Naive thymus-derived CD4-positive, alpha-beta T cell (primary cell): Measurements from ENCODE around the gene PCDHGA1. TPM values are rescaled to one million over a fixed set of nuclear protein-coding genes. Genes with fewer than 3 reads are reported as not detected.

ENCODE experiments used
- ATAC-seq: fragments of 150-1000 bp; cut with Tn5 transposase; 2 replicates; pipeline ENCODE4 v1.10.0; 2021; ENCODE audit warnings: mild to moderate bottlenecking, moderate library complexity
- CTCF ChIA-PET: fragments of 350-600 bp; sonication (Branson Sonifier 250); formaldehyde crosslinking; loops from one replicate; lab custom pipeline; 2021; ENCODE audit warnings: antibody characterized with exemption; lab: Charles Lee
- POLR2A ChIA-PET: fragments of 350-600 bp; sonication (Branson Sonifier 250); formaldehyde crosslinking; loops from one replicate; lab custom pipeline; 2021; ENCODE audit warnings: antibody characterized with exemption, inconsistent platforms; lab: Charles Lee
- DNase-seq, 9 donors: peaks; one replicate each; pipeline versions ENCODE4 v3.0.0 to v3.0.0-alpha.2; 2020 to 2022; ENCODE audit warnings: mixed read lengths in 1 of 9
- H3K27ac ChIP-seq: one replicate; pipeline ENCODE4 v1.7.0; 2013; ENCODE audit warnings: mild to moderate bottlenecking, low read depth, low read length, moderate library complexity
- H3K27me3 ChIP-seq, 2 donors: one replicate each; pipeline ENCODE4 v1.7.0; 2013; ENCODE audit warnings: low read length in 2 of 2, mild to moderate bottlenecking in 2 of 2, moderate library complexity in 2 of 2; ENCODE audit not compliant: control insufficient read depth in 2 of 2, insufficient read depth in 2 of 2
- H3K36me3 ChIP-seq, 3 experiments: 1 replicate in 2 of 3; 2 replicates in 1 of 3; pipeline ENCODE4 v1.7.0; 2013; ENCODE audit warnings: low read length in 3 of 3, mild to moderate bottlenecking in 3 of 3, moderate library complexity in 1 of 3; ENCODE audit not compliant: insufficient read depth in 3 of 3, control insufficient read depth in 2 of 3
- H3K4me1 ChIP-seq, 2 donors: one replicate each; pipeline ENCODE4 v1.7.0; 2013; ENCODE audit warnings: low read length in 2 of 2, mild to moderate bottlenecking in 2 of 2, moderate library complexity in 1 of 2; ENCODE audit not compliant: control insufficient read depth in 2 of 2, insufficient read depth in 2 of 2
- H3K4me3 ChIP-seq: 2 replicates; pipeline ENCODE4 v1.7.0; 2013; ENCODE audit warnings: mild to moderate bottlenecking, low read length
- H3K9me3 ChIP-seq, 3 experiments: 1 replicate in 2 of 3; 2 replicates in 1 of 3; pipeline ENCODE4 v1.7.0; 2013; ENCODE audit warnings: low read length in 3 of 3; ENCODE audit not compliant: control insufficient read depth in 2 of 3
- H3K27ac Mint-ChIP-seq, 9 donors: one replicate each; pipeline ENCODE4 v1.8.0; 2020 to 2022; ENCODE audit warnings: mixed read lengths in 9 of 9, mild to moderate bottlenecking in 8 of 9, moderate library complexity in 5 of 9, inconsistent platforms in 2 of 9
- H3K27me3 Mint-ChIP-seq, 5 donors: one replicate each; pipeline ENCODE4 v1.8.0; 2021 to 2022; ENCODE audit warnings: mixed read lengths in 5 of 5, mild to moderate bottlenecking in 1 of 5
- H3K36me3 Mint-ChIP-seq, 5 donors: one replicate each; pipeline ENCODE4 v1.8.0; 2020 to 2022; ENCODE audit warnings: mixed read lengths in 5 of 5, mild to moderate bottlenecking in 3 of 5, inconsistent platforms in 1 of 5
- H3K4me1 Mint-ChIP-seq, 7 donors: one replicate each; pipeline ENCODE4 v1.8.0; 2020 to 2022; ENCODE audit warnings: mixed read lengths in 7 of 7, mild to moderate bottlenecking in 3 of 7, inconsistent platforms in 1 of 7
- H3K4me3 Mint-ChIP-seq, 10 donors: one replicate each; pipeline ENCODE4 v1.8.0; 2020 to 2022; ENCODE audit warnings: mild to moderate bottlenecking in 10 of 10, mixed read lengths in 10 of 10, moderate library complexity in 6 of 10, inconsistent platforms in 2 of 10
- H3K9me3 Mint-ChIP-seq, 11 donors: one replicate each; pipeline ENCODE4 v1.8.0; 2020 to 2022; ENCODE audit warnings: mixed read lengths in 11 of 11, mild to moderate bottlenecking in 4 of 11, inconsistent platforms in 1 of 11, moderate library complexity in 1 of 11
- intact Hi-C, 2 donors: fragments of 100-400 bp; cut with micrococcal nuclease; formaldehyde crosslinking; loops; one replicate each; pipeline ENCODE4 v1.15.1; 2023
- polyA plus RNA-seq, 2 donors: library from polyadenylated mRNA; unstranded; fragments of 300-500 nt; fragmentation: Illumina TruSeq; gene quantifications; one replicate each; pipeline ENCODE4 v1.2.3, GENCODE V29; 2021
- total RNA-seq, 6 experiments: library from RNA in 5 of 6; stranded (reverse) in 5 of 6; gene quantifications; 1 replicate in 5 of 6; 2 replicates in 1 of 6; pipeline ENCODE4 v1.2.3 and lab custom pipeline; 2021 to 2026

The PCDHGA1 gene
- total and polyA plus RNA-seq, 7 experiments from 2014 or later = 0.08 to 0.54 (median 0.17) TPM; not detected in 2

GRCh38 chr5:141363952-141364660, 33.8 kb downstream of the PCDHGA1 start, which contains the start of gene PCDHGA5:
Gene PCDHGA5, plus strand, starts transcription at chr5:141364162. Its CDS starts 169 bp downstream, at chr5:141364331.
- Histone ChIP-seq H3K27ac (no peak within 1 kb of the TSS), H3K4me3 (no peak within 1 kb of the TSS), H3K9me3 (peaks cover 0 to 54% (median 0%) of the 10 kb centered on the region in 3 experiments), H3K4me1 (no peaks in the 10 kb centered on the region), H3K36me3 (no peaks in the 10 kb centered on the region), H3K27me3 (peaks cover 5 to 32% of the 10 kb centered on the region in 2 donors)
- peak within 1 kb of the TSS in 2 of 10 donors; percentile 9 to 21 for H3K4me3 Mint-ChIP-seq
- ChIA-PET POLR2A (no interaction called here), CTCF (no interaction called here)
- peaks cover 52 to 91% (median 84%) of the 10 kb centered on the region in 5 donors for H3K27me3 Mint-ChIP-seq
- peaks cover 12 to 93% (median 64%) of the 10 kb centered on the region in 11 donors for H3K9me3 Mint-ChIP-seq
- H3K36me3 Mint-ChIP-seq = peaks cover 8 to 37% (median 19%) of the 10 kb centered on the region in 5 donors
- intact Hi-C loops = loop anchor here in 1 of 2 donors (5.0 to 10.0 kb wide), 2 partner anchors 53 to 129 kb away; partner anchors contain the start of gene PCDHGB7
- ATAC-seq (no peak), DNase-seq (no peak)
- peak within 1 kb of the TSS in 2 of 9 donors; percentile 23 to 74 for H3K27ac Mint-ChIP-seq
- peaks cover 0 to 6% (median 3%) of the 10 kb centered on the region in 7 donors for H3K4me1 Mint-ChIP-seq

GRCh38 chr5:141366016-141366896, 35.9 kb downstream of the PCDHGA1 start:
- Histone ChIP-seq H3K36me3 (no peaks in the 10 kb centered on the region), H3K4me1 (no peaks in the 10 kb centered on the region), H3K27me3 (peaks cover 5 to 25% of the 10 kb centered on the region in 2 donors), H3K27ac (no peak overlapping the region), H3K9me3 (peaks cover 0 to 49% (median 0%) of the 10 kb centered on the region in 3 experiments), H3K4me3 (no peak overlapping the region)
- intact Hi-C loops = loop anchor here in 1 of 2 donors (10.0 kb wide), 1 partner anchor 131 kb away; no protein-coding TSS in a partner anchor
- Mint-ChIP-seq H3K36me3 (peaks cover 8 to 34% (median 16%) of the 10 kb centered on the region in 5 donors), H3K4me1 (peaks cover 2 to 12% (median 6%) of the 10 kb centered on the region in 7 donors), H3K4me3 (no peak overlapping the region), H3K27ac (no peak overlapping the region), H3K9me3 (peaks cover 12 to 93% (median 59%) of the 10 kb centered on the region in 11 donors), H3K27me3 (peaks cover 54 to 93% (median 83%) of the 10 kb centered on the region in 5 donors)
- DNase-seq (no peak), ATAC-seq (no peak)
- ChIA-PET POLR2A (no interaction called here), CTCF (no interaction called here)

- Histone ChIP-seq H3K27ac (no peak within 1 kb of the TSS), H3K9me3 (peaks cover 0 to 48% (median 0%) of the 10 kb centered on the region in 3 experiments), H3K4me3 (peak within 1 kb of the TSS; percentile 29), H3K27me3 (peaks cover 0 to 11% of the 10 kb centered on the region in 2 donors), H3K4me1 (no peaks in the 10 kb centered on the region), H3K36me3 (no peaks in the 10 kb centered on the region)
- Mint-ChIP-seq H3K27me3 (peaks cover 42 to 93% (median 82%) of the 10 kb centered on the region in 5 donors), H3K36me3 (peaks cover 4 to 24% (median 7%) of the 10 kb centered on the region in 5 donors), H3K9me3 (peaks cover 3 to 93% (median 47%) of the 10 kb centered on the region in 11 donors), H3K4me3 (peak within 1 kb of the TSS; percentile 70 to 86 (median 82)), H3K4me1 (peaks cover 2 to 8% (median 6%) of the 10 kb centered on the region in 7 donors), H3K27ac (no peak within 1 kb of the TSS)
- POLR2A ChIA-PET = no interaction called here
- CTCF ChIA-PET = interaction anchor here (0.6 to 1.2 kb wide), 5 partner anchors 51 to 539 kb away, joined by 3 to 5 read pairs (median 4); partner anchors contain the start of gene PCDHGA11
- DNase-seq (peak in 5 of 9 donors; percentile 21 to 42 (median 27)), ATAC-seq (peak; percentile 76)
- intact Hi-C loops = loop anchor here (1.0 to 10.0 kb wide), 2 partner anchors 135 to 194 kb away; no protein-coding TSS in a partner anchor
These were observed 39.9 kb downstream of the PCDHGA1 start, which contains the start of gene PCDHGB3 for GRCh38 chr5:141369994-141370848. Gene PCDHGB3, plus strand, starts transcription at chr5:141370242. Its CDS starts 153 bp downstream, at chr5:141370395.

GRCh38 chr5:141371572-141372475, 41.5 kb downstream of the PCDHGA1 start:
- intact Hi-C loops = no loop called here
- H3K27ac Mint-ChIP-seq = peak overlapping the region in 1 of 9 donors; percentile 49
- Histone ChIP-seq H3K4me3 (no peak overlapping the region), H3K36me3 (no peaks in the 10 kb centered on the region), H3K9me3 (peaks cover 0 to 41% (median 0%) of the 10 kb centered on the region in 3 experiments), H3K27me3 (peaks cover 0 to 8% of the 10 kb centered on the region in 2 donors), H3K4me1 (no peaks in the 10 kb centered on the region), H3K27ac (no peak overlapping the region)
- no peak for ATAC-seq
- H3K36me3 Mint-ChIP-seq = peaks cover 2 to 22% (median 12%) of the 10 kb centered on the region in 5 donors
- CTCF ChIA-PET = interaction anchor here (0.6 kb wide), 1 partner anchor 957 kb away, joined by 6 read pairs; no protein-coding TSS in a partner anchor
- peaks cover 2 to 8% (median 6%) of the 10 kb centered on the region in 7 donors for H3K4me1 Mint-ChIP-seq
- POLR2A ChIA-PET = no interaction called here
- DNase-seq = no peak
- H3K27me3 Mint-ChIP-seq = peaks cover 32 to 85% (median 79%) of the 10 kb centered on the region in 5 donors
- H3K9me3 Mint-ChIP-seq = peaks cover 8 to 93% (median 45%) of the 10 kb centered on the region in 11 donors
- peak overlapping the region in 2 of 10 donors; percentile 66 to 81 for H3K4me3 Mint-ChIP-seq

GRCh38 chr5:141373673-141374317, 43.5 kb downstream of the PCDHGA1 start, which contains the start of gene PCDHGA6:
Gene PCDHGA6, plus strand, starts transcription at chr5:141373891. Its CDS starts 193 bp downstream, at chr5:141374084.
- Histone ChIP-seq H3K9me3 (peaks cover 0 to 50% (median 0%) of the 10 kb centered on the region in 3 experiments), H3K4me3 (no peak within 1 kb of the TSS), H3K27ac (no peak within 1 kb of the TSS), H3K36me3 (no peaks in the 10 kb centered on the region), H3K27me3 (no peaks in the 10 kb centered on the region), H3K4me1 (no peaks in the 10 kb centered on the region)
- no peak for ATAC-seq
- H3K4me1 Mint-ChIP-seq = peaks cover 2 to 8% (median 6%) of the 10 kb centered on the region in 7 donors
- intact Hi-C loops = no loop called here
- H3K36me3 Mint-ChIP-seq = peaks cover 2 to 22% (median 12%) of the 10 kb centered on the region in 5 donors
- H3K4me3 Mint-ChIP-seq = peak within 1 kb of the TSS in 9 of 10 donors; percentile 18 to 59 (median 49)
- POLR2A ChIA-PET = interaction anchor here (0.7 kb wide), 1 partner anchor 198 kb away, joined by 3 read pairs; no protein-coding TSS in a partner anchor
- CTCF ChIA-PET = no interaction called here
- DNase-seq = no peak
- H3K27ac Mint-ChIP-seq = no peak within 1 kb of the TSS
- H3K9me3 Mint-ChIP-seq = peaks cover 8 to 93% (median 47%) of the 10 kb centered on the region in 11 donors
- H3K27me3 Mint-ChIP-seq = peaks cover 26 to 82% (median 71%) of the 10 kb centered on the region in 5 donors
